Amygdala (tissue), 56 donors: ENCODE data around the gene CCT5.

Source experiments
- DNase-seq, 56 donors: peaks; one replicate each; lab custom pipeline; 2025; lab: John Stamatoyannopoulos, UW

Gene CCT5

DNA sequence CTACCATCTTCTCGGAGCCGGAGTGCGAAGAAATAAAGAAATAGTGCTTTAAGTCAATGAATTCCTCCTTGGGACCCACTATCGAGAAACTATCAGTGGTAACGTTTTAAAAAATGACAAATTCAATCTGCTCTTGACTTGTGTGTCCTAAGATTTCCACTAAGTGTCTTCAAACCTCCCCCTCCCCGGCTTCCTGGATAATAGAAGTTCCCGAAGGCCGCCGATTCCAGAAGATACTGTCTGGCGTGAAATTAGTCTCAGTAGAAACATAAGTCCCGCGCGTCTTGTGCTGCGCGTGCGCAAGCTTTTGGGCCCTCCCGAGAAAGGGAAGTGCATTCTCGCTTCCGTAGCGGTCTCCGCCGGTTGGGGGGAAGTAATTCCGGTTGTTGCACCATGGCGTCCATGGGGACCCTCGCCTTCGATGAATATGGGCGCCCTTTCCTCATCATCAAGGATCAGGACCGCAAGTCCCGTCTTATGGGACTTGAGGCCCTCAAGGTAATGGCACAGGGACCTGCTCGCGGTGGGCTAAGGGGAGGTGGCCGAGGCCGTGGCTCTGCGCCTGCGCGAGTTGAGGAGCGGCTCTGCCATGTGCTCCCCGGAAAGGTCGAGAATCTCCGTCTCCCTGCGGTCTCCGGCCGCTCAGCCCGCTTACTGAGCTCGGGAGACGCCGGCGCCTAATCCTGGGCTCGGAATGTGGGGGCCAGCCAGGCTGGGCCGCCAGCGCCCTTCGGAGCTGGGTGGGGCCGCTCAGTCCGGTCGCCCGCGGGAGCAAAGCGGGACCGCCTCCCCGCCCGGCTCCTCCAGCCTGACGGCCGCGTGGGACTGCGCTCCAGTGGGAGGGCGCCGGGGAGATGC lies at the start of gene CCT5:
CCT5 (plus strand) TSS at position 333 of the 858 bp plus-strand sequence; CDS start at position 394, 61 bp downstream.
- peak; percentile 39 to 94 (median 86) for DNase-seq

DNA sequence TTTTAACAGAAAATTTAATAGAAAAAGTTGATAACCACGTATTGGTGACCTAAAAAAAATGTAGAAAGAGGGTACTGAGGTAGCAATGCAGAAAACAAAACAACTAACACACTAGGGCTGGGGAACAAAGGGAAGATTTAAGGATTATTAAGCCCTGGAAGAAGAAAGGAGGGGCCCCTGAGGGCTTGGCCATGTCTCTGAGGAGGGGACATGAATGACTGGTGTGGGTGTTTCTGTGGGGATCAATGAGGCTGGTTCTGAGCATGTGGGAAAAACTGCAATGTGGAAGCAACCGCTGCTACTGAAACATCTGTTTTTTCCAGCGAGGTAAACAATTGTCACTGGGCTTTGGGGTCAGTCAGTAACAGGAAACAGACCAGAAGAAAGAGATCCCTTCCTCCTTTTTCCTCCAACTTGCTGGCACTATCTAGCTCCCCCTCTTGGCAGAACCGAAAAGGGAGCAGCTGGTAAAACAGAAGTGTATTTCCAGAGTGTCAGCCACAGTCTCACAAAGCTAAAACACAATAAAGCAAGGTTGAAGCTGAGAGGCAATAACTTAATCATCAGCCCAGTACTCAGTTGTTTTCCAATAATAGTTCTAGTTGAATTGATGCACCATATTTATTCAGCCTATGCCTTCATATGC lies 48.7 kb upstream of the CCT5 start:
- peak in 1 of 56 donors; percentile 6 for DNase-seq

GRCh38 chr5:10202089-10202910 lies 47.8 kb upstream of the CCT5 start:
- no peak for DNase-seq

DNA sequence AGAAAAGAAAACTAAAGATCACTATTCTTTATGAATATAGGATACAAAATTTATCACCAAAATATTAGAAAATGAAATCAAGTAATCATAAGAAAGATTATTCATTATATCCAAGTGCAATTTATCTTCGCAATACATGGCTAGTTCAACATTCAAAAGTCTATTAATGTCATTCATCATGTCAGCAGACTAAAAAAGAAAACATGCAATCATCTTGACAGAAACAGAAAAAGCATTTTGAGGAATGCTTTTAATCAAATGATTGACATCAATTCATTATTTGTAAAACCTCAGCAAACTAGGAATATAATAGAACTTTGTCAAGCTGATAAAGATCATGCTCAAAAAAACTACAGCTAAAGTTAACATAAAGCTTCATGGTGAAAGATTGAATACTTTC lies 41.1 kb upstream of the CCT5 start:
- no peak for DNase-seq

DNA sequence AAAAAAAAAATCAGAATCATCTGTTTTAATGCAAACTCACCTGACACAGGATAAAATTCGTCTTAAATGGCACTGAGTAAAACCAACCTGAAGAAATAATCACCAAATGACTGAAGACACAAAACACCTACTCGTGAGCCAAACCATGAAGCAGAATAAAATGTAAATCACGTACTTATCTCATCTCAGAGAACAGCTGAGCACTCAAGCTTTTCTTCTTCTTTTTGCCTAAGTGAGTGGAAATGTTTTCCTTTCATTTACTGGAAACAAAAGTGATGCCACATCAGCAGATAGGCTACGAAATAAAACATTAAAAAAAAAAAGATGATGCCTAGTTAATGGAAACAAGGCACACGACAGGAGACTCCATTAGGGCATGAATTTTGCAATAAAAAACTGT lies 36.8 kb upstream of the CCT5 start:
- no peak for DNase-seq

DNA sequence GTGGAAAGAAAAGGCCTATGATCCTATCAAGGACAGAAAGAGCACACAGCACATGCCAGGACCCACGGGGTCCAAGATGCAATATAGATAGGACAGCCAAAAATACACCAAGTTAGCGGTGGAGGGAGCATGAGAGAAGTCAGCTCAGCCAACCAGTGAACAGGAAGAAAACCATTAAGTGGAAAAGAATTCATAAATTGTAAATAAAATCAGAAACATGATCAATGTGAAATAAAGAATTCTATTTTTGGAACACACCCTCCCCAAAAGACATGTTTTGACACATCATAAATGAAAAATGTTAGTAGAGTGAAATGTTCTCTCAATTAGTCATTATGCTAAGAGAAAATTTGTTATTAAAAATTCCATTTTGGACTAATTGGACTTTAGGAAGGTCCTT lies 36.0 kb upstream of the CCT5 start:
- no peak for DNase-seq

DNA sequence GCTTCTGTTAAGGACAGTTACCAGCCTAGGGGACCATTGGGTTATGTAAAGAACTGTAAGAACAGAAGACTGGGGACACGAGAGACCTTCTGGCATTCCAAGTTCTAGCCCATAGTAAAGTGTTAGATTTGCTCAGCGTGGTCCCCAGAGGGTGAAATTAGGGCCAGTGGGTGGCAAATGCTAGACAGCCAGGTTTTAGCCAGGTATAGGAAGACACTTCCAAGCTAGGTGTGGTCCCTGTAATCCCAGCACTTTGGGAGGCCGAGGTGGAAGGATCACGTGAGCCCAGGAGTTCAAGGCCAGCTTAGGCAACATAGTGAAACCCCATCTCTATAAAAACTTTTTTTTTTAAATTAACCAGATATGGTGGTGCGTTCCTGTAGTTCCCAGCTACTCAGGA lies 34.7 kb upstream of the CCT5 start:
- no peak for DNase-seq

DNA sequence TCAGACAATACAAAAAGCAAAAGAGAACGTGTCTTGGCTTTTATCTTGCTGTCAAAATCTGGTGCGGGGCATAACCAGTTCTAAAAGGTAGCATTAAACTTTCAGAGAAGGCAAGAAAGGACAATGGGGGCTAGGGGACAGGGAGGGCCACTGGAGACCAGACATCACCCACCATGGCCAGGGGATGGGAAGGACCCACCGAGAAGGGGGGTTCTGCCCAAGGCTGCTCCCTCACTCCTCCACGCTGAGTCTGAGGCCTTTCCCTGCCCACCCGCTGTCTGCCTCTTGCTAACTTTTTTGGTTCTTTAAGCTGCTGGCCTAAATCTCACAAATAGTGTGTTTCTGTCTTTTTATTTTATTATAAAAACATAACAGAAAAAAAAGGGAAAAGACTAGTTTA lies 34.0 kb upstream of the CCT5 start:
- no peak for DNase-seq

- no peak for DNase-seq
These were observed 31.4 kb upstream of the CCT5 start for GRCh38 chr5:10218658-10219057.

GRCh38 chr5:10219068-10219467 lies 31.0 kb upstream of the CCT5 start:
- DNase-seq: no peak

GRCh38 chr5:10220248-10220647 lies 29.8 kb upstream of the CCT5 start:
- peak in 12 of 56 donors; percentile 2 to 52 (median 12) for DNase-seq

DNA sequence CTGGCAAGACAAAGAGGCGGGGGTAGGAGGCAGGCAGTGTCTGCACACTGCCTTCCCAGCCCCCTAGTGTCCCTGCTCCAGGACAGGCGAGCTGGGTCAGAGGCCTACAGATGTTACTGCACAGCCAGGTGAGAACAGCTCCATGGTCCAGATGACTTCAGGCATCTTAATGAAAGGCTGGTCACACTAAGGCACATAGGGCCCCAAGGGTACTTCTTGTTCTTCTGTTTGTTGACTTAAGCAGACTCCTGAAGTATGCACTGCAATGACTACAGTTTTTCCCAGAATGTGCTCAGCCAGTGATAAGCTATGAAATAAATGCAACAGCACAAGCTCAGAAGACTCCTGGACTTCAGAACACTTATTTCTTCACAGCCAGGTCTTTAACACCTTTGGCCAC lies 27.8 kb upstream of the CCT5 start:
- DNase-seq: no peak

- no peak for DNase-seq
These were observed 22.7 kb upstream of the CCT5 start for GRCh38 chr5:10227379-10227778.

- DNase-seq: no peak
These were observed 21.8 kb upstream of the CCT5 start for GRCh38 chr5:10228288-10228687.

GRCh38 chr5:10229306-10230048 lies 20.6 kb upstream of the CCT5 start:
- DNase-seq: no peak

DNA sequence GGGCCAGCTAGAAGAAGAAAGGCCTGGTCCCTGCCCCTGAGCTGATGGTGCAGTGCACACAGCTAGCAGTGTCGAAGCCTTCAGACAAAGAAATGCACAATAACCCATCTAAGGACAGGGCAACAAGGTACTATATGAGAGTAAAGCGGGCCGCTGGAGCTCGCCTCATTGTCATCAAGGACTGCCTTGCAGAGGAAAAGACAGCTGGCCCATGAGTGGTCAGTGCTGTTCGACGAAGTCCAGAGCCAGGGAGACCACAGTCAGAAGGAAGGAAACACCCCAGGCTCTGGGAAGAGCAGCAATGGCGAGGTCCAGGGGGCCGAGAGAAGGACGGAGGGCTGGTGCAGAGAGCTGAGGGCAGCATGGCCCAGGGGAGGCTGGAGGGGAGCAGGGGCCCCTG lies 17.7 kb upstream of the CCT5 start:
- no peak for DNase-seq

- DNase-seq: no peak
These were observed 17.1 kb upstream of the CCT5 start for GRCh38 chr5:10233011-10233410.

- peak in 21 of 56 donors; percentile 2 to 48 (median 22) for DNase-seq
These were observed 16.6 kb upstream of the CCT5 start for GRCh38 chr5:10233505-10233904.

- no peak for DNase-seq
These were observed 14.7 kb upstream of the CCT5 start for GRCh38 chr5:10235350-10235749.

DNA sequence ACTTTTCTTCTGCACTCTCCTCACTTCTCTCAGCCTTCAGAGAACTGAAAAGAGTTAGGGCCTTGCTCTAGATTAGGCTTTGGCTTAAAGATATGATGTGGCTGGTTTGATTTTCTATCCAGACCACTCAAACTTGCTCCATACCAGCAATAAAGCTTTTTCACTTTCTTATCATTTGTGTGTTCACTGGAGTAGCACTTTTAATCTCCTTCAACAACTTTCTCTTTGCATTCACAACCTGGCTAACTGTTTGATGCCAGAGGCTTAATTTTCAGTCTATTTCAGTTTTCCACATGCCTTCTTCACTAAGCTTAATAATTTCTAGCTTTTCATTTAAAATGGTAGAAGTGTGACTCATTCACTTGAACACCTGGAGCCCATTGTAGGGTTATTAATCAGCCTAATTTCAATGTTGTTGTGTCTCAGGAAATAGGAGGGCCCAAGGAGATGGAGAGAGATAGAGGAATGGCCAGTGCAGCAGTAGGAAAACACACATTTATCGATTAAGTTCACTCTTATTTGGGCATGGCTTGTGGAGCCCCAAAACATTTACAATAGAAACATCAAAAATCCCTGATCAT lies 6.3 kb upstream of the CCT5 start:
- no peak for DNase-seq
